Raji (cell line): ENCODE data around the gene SMIM7.

Experiments
- POLR2A ChIP-seq: IDR thresholded peaks from 2 replicates; pipeline ENCODE4 v1.6.1; 2011; ENCODE audit warnings: low read depth, low read length, control low read depth; ENCODE audit not compliant: insufficient read depth

The SMIM7 gene

DNA sequence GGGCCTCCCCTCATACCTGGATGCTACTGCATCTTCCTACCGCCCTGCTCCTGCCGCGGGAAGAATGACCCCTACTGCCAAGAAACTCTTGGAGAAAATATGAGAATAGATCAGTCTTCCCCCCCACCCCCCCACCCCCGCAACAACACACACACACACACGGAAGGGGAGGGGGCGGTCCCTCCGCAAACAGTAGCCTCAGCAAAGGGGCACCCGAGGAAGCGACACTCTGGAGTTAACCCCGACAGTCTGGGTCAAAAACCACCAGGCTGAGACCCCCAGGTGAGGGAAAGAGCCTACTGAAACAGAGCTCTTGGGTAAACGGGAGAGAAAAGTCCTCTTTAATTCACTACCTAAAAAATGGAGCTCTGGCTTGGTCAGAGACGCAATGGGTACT, 33.1 kb downstream of the SMIM7 start:
- no peak for TF ChIP-seq POLR2A

DNA sequence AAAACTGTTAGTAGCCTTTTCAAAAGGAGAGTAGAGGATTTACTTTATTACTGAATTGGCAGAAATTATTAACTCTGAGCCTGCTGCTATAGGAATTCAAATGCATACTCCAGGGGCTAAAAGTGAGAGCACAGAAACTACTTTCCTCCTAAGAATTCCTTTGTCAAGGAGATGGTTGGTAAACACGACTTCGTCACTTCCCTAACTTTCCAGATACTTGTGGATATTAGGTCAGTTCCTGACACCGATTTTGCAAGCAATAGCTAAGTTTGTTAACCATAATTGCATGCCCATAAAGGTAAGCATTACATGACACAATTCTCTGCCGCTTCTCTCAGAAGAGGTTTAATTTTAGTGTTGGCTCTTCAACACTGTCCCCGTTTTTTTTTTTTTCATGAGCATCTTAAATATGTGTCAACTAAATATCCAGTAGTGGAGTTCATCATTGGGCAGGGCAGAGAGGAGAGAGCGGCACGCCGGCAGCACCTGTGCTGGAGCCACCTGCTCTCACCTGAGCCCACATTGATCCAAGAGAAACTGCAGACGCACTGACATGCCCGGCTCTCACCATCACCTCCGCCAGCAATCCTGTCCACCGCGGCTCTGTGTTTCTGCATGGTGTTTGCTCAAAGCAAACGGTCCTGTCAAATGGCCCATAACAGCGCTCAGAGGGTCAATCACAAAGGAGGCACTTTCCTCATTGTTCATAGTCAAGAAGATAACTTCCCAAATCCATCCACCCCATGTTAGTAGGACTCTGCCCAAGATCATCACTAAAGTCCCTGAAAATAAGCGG, 34.6 kb downstream of the SMIM7 start:
- no peak for TF ChIP-seq POLR2A

DNA sequence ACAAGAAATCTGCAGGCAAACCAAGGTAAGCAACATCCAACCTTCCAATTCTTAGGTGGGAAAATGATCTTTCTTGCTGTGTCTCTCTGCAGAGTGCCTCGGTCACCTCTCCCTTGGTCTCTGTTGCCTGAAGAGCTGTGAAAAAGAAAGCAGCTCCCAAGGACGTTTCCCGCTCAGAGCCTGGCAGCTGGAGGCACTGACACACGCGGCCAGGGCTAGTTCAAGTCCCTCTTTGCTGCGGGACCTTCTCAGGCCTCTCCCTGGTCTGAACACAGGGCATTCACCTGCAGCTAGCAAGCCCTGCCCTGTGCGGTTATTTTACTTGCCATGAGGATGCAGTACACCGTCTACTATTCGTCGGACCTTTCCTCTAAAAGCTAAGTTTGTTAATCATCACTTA, 35.7 kb downstream of the SMIM7 start:
- no peak for TF ChIP-seq POLR2A

DNA sequence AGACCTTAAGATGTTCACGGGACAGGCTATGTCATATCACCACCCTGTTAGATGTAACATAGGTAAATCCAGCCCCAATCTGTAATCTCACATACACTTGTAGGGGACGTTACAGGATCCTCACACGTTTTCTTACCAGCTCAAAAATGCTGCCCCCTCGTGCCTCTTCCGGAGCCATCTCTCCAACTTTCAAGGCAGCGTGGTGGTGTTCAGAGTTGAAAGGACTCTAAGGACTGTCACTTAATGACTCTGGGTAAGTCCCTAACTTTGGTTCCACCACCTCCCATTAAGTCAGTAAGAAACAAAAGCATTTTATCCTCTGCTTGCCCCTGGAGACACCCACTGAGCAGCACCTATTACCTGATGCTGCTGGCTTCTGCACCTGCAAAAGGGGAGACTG, 36.4 kb downstream of the SMIM7 start:
- TF ChIP-seq POLR2A, result no peak

GRCh38 chr19:16623066-16623465, 36.9 kb downstream of the SMIM7 start:
- no peak for TF ChIP-seq POLR2A

- TF ChIP-seq POLR2A, result no peak
Measured at GRCh38 chr19:16621165-16621800, 38.7 kb downstream of the SMIM7 start.

- TF ChIP-seq POLR2A, result no peak
Measured at GRCh38 chr19:16620584-16620983, 39.4 kb downstream of the SMIM7 start.

GRCh38 chr19:16620018-16620417, 39.9 kb downstream of the SMIM7 start:
- no peak for TF ChIP-seq POLR2A

DNA sequence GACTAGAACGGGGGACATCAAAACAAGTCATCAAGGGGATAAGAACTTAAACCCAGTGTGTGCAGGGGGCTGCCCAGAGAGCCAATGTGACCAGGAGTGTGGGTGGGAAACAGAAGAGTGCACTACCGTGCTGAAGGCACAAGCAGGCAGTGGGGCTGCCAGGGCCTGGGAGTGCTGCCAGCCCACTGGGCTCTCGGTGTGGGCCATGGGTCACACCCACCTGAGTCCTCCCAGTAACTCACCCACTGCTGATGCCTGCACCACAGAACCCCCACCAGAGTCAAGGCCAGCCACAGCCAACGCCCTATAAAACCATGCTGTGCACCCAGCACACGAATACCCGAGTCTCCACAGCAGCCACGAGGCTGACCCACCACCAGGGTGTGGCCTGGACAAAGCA, 40.5 kb downstream of the SMIM7 start:
- TF ChIP-seq POLR2A, result no peak

DNA sequence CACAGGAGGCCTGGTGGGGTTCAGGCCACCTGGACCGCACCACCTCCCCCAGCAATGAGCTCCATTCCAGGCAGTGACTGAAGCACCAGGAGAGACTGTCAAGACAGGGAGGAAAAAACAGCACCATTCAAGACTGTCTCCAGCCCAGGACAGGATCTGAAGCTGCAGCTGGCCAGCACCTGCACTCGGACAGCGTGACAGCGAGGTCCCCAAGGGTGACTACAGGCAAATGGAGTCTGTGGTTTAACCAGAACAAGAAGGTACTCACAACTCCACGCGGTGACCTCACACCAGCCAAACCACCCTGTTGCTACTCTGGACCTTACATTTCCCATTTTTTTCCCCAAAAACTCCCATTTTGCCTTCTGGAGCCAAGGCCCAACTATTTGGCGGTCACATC, 41.7 kb downstream of the SMIM7 start:
- TF ChIP-seq POLR2A, result no peak

DNA sequence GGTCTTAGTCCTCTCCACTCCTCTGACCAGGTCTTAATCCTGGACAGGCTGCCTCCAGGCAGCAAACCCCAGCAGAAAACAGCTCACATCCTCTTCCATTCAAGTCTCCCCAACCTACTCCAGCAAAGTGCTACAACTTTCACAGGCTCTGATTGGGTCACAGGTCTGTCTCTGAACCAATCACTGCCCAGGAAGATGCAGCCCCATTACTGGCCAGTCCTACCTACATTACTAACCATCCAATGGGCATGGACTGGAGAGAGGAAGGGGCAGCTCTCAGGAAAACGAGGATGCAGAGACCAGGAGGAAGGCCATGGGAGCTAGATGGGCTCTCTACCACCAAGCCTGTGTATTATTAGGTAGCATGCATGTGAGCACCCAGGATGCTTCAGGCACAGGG, 44.1 kb downstream of the SMIM7 start:
- TF ChIP-seq POLR2A, result no peak

- no peak for TF ChIP-seq POLR2A
Measured at GRCh38 chr19:16614941-16615340, 45.0 kb downstream of the SMIM7 start.

GRCh38 chr19:16613841-16614240, 46.1 kb downstream of the SMIM7 start:
- no peak for TF ChIP-seq POLR2A

DNA sequence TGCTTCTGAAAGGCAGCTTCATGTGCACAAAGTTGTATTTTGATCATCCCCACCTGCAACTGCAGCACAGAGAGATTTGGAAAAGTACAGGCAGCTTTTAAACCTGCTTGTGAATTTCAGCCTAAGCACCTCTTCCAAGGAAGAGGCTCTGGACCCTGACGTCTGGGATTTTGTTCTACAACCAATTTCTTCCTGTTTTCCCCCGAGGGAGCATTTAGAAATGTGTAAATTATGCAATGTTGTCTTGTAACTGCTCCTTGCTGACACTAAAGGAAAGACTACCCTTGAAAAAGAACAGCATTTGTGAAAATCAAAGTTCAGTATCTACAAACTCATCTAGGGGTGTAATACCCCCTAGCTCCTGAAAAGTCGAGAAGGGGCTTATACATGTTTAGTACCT, 47.3 kb downstream of the SMIM7 start:
- no peak for TF ChIP-seq POLR2A

DNA sequence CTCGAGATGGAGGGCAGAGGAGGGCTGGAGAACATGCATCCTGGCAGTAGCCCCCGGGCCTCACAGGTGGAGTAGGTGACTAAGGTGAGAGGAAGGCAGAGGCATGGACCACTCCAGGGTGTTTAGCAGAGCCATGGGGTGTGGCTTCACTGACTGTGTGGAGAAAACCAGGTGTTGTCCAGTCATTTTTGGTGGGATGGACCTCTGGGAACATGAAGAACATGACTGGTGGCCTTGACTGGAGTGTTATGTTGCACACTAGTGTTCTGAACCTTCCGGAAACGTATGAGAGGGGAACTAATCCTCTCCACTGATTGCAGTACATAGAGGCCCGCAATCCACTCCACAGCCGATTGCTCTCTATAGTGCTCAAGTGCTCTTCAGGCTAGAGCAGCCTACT, 48.8 kb downstream of the SMIM7 start:
- no peak for TF ChIP-seq POLR2A

GRCh38 chr19:16609511-16610200, 50.3 kb downstream of the SMIM7 start:
- no peak for TF ChIP-seq POLR2A
